IMR-90 (cell line): ENCODE data around the gene KIDINS220. TPM values are rescaled to one million over a fixed set of nuclear protein-coding genes. Genes with fewer than 3 reads are reported as not detected.

ENCODE experiments used
- ATAC-seq: fragments of 200-7000 bp; cut with Tn5 transposase; 2 replicates; pipeline ENCODE4 v1.9.1; 2020; ENCODE audit warnings: low read depth, mild to moderate bottlenecking, moderate library complexity
- BruUV-seq: library from RNA; stranded (reverse); fragments of 400-500 nt; replicated peaks from 2 replicates; lab custom pipeline; 2021; lab: Mats Ljungman, UMichigan
- CTCF ChIA-PET: fragments of 300-600 bp; formaldehyde crosslinking; extraction: SDS; loops from one replicate; lab custom pipeline; 2021; ENCODE audit warnings: antibody characterized with exemption; lab: Yijun Ruan, JAX
- POLR2A ChIA-PET: fragments of 300-600 bp; sonication (Branson Sonifier 250); formaldehyde crosslinking; loops from one replicate; lab custom pipeline; 2022; ENCODE audit warnings: antibody characterized with exemption; ENCODE audit not compliant: unreplicated experiment; lab: Charles Lee
- DNase-seq: peaks from one replicate; pipeline ENCODE4 v3.0.0; 2013
- H2AFZ ChIP-seq: replicated peaks from 2 replicates; pipeline ENCODE3; 2013; ENCODE audit warnings: low read length, mild to moderate bottlenecking; ENCODE audit not compliant: poor library complexity
- H2AK5ac ChIP-seq: 2 replicates; pipeline ENCODE4 v1.6.1; 2013; ENCODE audit warnings: low read depth, low read length, inconsistent platforms
- H2AK9ac ChIP-seq: replicated peaks from 2 replicates; pipeline ENCODE3; 2013; ENCODE audit warnings: mild to moderate bottlenecking, low read depth, low read length, moderate library complexity; ENCODE audit not compliant: poor library complexity
- H2BK120ac ChIP-seq: 2 replicates; pipeline ENCODE4 v1.6.1; 2013; ENCODE audit warnings: low read depth, low read length, inconsistent platforms
- H2BK15ac ChIP-seq: 3 replicates; pipeline ENCODE4 v1.6.1; 2013; ENCODE audit warnings: low read depth, low read length, inconsistent platforms
- H2BK20ac ChIP-seq: 2 replicates; pipeline ENCODE4 v1.6.1; 2013; ENCODE audit warnings: low read depth, mild to moderate bottlenecking, inconsistent platforms, low read length, moderate library complexity
- H2BK5ac ChIP-seq: 2 replicates; pipeline ENCODE4 v1.6.1; 2013; ENCODE audit warnings: mild to moderate bottlenecking, low read depth, low read length, inconsistent platforms; ENCODE audit not compliant: poor library complexity, severe bottlenecking
- H3K14ac ChIP-seq: replicated peaks from 2 replicates; pipeline ENCODE4 v1.6.1; 2013; ENCODE audit warnings: low read depth, low read length, inconsistent platforms
- H3K18ac ChIP-seq: 2 replicates; pipeline ENCODE4 v1.6.1; 2013; ENCODE audit warnings: low read depth, low read length, control low read depth
- H3K23ac ChIP-seq: 2 replicates; pipeline ENCODE4 v1.6.1; 2013; ENCODE audit warnings: low read depth, low read length, inconsistent platforms
- H3K27ac ChIP-seq: 2 replicates; pipeline ENCODE4 v1.5.1; 2013; ENCODE audit warnings: mild to moderate bottlenecking, control low read depth, low read length; ENCODE audit not compliant: insufficient read depth
- H3K27me3 ChIP-seq: 2 replicates; pipeline ENCODE4 v1.6.1; 2013; ENCODE audit warnings: low read length; ENCODE audit not compliant: control insufficient read depth, insufficient read depth
- H3K36me3 ChIP-seq: 2 replicates; pipeline ENCODE4 v1.6.1; 2013; ENCODE audit warnings: low read length, mixed read lengths; ENCODE audit not compliant: control insufficient read depth, insufficient read depth
- H3K4ac ChIP-seq: 2 replicates; pipeline ENCODE4 v1.6.1; 2013; ENCODE audit warnings: low read depth, low read length, inconsistent platforms
- H3K4me1 ChIP-seq: 2 replicates; pipeline ENCODE4 v1.6.1; 2013; ENCODE audit warnings: low read length, mixed read lengths; ENCODE audit not compliant: control insufficient read depth, insufficient read depth
- H3K4me2 ChIP-seq: 2 replicates; pipeline ENCODE4 v1.6.1; 2013; ENCODE audit warnings: low read depth, mild to moderate bottlenecking, control low read depth, low read length, moderate library complexity
- H3K4me3 ChIP-seq: 2 replicates; pipeline ENCODE4 v1.5.1; 2013; ENCODE audit warnings: low read depth, mild to moderate bottlenecking, control low read depth, low read length, moderate library complexity; ENCODE audit not compliant: insufficient read depth
- H3K56ac ChIP-seq: 2 replicates; pipeline ENCODE4 v1.6.1; 2013; ENCODE audit warnings: low read length, inconsistent platforms; ENCODE audit not compliant: insufficient read depth; ENCODE audit errors: extremely low read depth
- H3K79me1 ChIP-seq, 2 experiments: 2 replicates each; pipeline ENCODE4 v1.6.1; 2013; ENCODE audit warnings: low read length in 2 of 2, inconsistent platforms in 1 of 2, low read depth in 1 of 2
- H3K9ac ChIP-seq: 2 replicates; pipeline ENCODE4 v1.6.1; 2013; ENCODE audit warnings: low read depth, low read length, control low read depth
- H3K9me1 ChIP-seq: 2 replicates; pipeline ENCODE4 v1.6.1; 2013; ENCODE audit warnings: low read length, inconsistent platforms; ENCODE audit not compliant: insufficient read depth
- H3K9me3 ChIP-seq: 2 replicates; pipeline ENCODE4 v1.6.1; 2013; ENCODE audit warnings: low read length; ENCODE audit not compliant: control insufficient read depth, insufficient read depth
- H4K20me1 ChIP-seq: 2 replicates; pipeline ENCODE4 v1.6.1; 2013; ENCODE audit warnings: low read length, inconsistent platforms; ENCODE audit not compliant: insufficient read depth
- H4K5ac ChIP-seq: 2 replicates; pipeline ENCODE4 v1.6.1; 2013; ENCODE audit warnings: mild to moderate bottlenecking, low read depth, low read length, control low read depth
- H4K8ac ChIP-seq, 2 experiments: 2 replicates each; pipeline ENCODE4 v1.6.1; 2013; ENCODE audit warnings: low read depth in 2 of 2, low read length in 2 of 2, control low read depth in 1 of 2, inconsistent platforms in 1 of 2
- H4K91ac ChIP-seq: 2 replicates; pipeline ENCODE4 v1.6.1; 2013; ENCODE audit warnings: low read depth, low read length, inconsistent platforms; ENCODE audit not compliant: insufficient read depth
- ELK1 ChIP-seq: fragments of 150-350 bp; IDR thresholded peaks from 2 replicates; pipeline ENCODE4 v1.6.1; 2016; ENCODE audit warnings: low read depth, mild to moderate bottlenecking, low read length, moderate library complexity, borderline replicate concordance
- POLR2A ChIP-seq: IDR thresholded peaks from 2 replicates; pipeline ENCODE4 v1.6.1; 2012; ENCODE audit warnings: mild to moderate bottlenecking, low read depth, low read length
- RAD21 ChIP-seq: IDR thresholded peaks from 2 replicates; pipeline ENCODE4 v1.6.1; 2012; ENCODE audit warnings: low read length, improper control_type of control experiment
- SMC3 ChIP-seq: fragments of 150-350 bp; IDR thresholded peaks from 2 replicates; pipeline ENCODE4 v1.6.1; 2016; ENCODE audit warnings: low read depth, mild to moderate bottlenecking, antibody characterized with exemption, low read length, moderate library complexity
- USF2 ChIP-seq: fragments of 150-350 bp; IDR thresholded peaks from 2 replicates; pipeline ENCODE4 v1.6.1; 2017; ENCODE audit warnings: mild to moderate bottlenecking, antibody characterized with exemption, low read length, low read depth
- WGBS, 2 experiments: methylation state at CpG; one replicate each; pipeline versions ENCODE4 v1.1.5 to v1.1.7; 2013; ENCODE audit warnings: missing lambda C conversion rate in 2 of 2; ENCODE audit not compliant: insufficient read length in 1 of 2; ENCODE audit errors: extremely low coverage in 2 of 2; 5-methylcytosine and 5-hydroxymethylcytosine counted together
- dilution Hi-C: fragments of 300-500 bp; cut with HindIII; formaldehyde crosslinking; loops from one replicate; pipeline ENCODE4 v1.14.3; 2018; ENCODE audit warnings: low sequenced_read_pairs; ENCODE audit not compliant: unreplicated experiment
- in situ Hi-C: fragments of 300-500 bp; cut with MboI; formaldehyde crosslinking; loops from 3 replicates; pipeline ENCODE4 v1.14.3; 2019; ENCODE audit warnings: low sequenced_read_pairs, inconsistent platforms, mixed read lengths
- intact Hi-C: fragments of 100-400 bp; cut with micrococcal nuclease; formaldehyde crosslinking; loops from 2 replicates; pipeline ENCODE4 v1.10.0; 2022
- polyA plus RNA-seq, 3 experiments: library from polyadenylated mRNA; depleted of rRNA; stranded (reverse); fragments of >200 nt; gene quantifications; 2 replicates each; pipeline ENCODE4 v1.2.3, GENCODE V29; 2012; ENCODE audit warnings: low replicate concordance in 1 of 3
- total RNA-seq: library from RNA; depleted of rRNA; stranded (reverse); fragments of >200 nt; gene quantifications from 2 replicates; pipeline ENCODE4 v1.2.3, GENCODE V29; 2012

Gene KIDINS220
- total and polyA plus RNA-seq, 2 of the 4 experiments (the other 2 are of a cell fraction): 23.1 to 63.4 TPM

GRCh38 chr2:8786463-8786862, 51.0 kb downstream of the KIDINS220 start:
- no peak overlapping the region for H4K91ac ChIP-seq
- no peak overlapping the region for H3K27ac ChIP-seq
- H3K14ac ChIP-seq: no peak overlapping the region
- no peak overlapping the region for H3K56ac ChIP-seq
- H3K79me1 ChIP-seq: peaks cover 0 to 3% of the 10 kb centered on the region in 2 experiments; a peak in 1 of 4 replicates
- no TSS peak for BruUV-seq
- H3K9ac ChIP-seq: no peak overlapping the region
- dilution Hi-C loops: no loop called here
- whole genome bisulfite sequencing, 2 experiments: no CpG with 5 or more reads among the region's 5 CpGs
- no peak overlapping the region for H2BK5ac ChIP-seq
- in situ Hi-C loops: no loop called here
- H3K4me1 ChIP-seq: no peaks in the 10 kb centered on the region
- H2BK20ac ChIP-seq: no peak overlapping the region
- ChIA-PET CTCF (no interaction called here), POLR2A (no interaction called here)
- H3K23ac ChIP-seq: no peak overlapping the region
- H3K4me2 ChIP-seq: no peak overlapping the region
- no peaks in the 10 kb centered on the region for H4K20me1 ChIP-seq
- TF ChIP-seq SMC3: no peak
- TF ChIP-seq POLR2A: no peak
- no peak for TF ChIP-seq USF2
- no peak for TF ChIP-seq ELK1
- no peak for TF ChIP-seq RAD21
- no peaks in the 10 kb centered on the region for H3K9me1 ChIP-seq
- H3K4ac ChIP-seq: no peak overlapping the region
- intact Hi-C loops: no loop called here
- no peak overlapping the region for H4K5ac ChIP-seq
- no peak for DNase-seq
- H4K8ac ChIP-seq: no peak overlapping the region
- no peak overlapping the region for H2BK15ac ChIP-seq
- no peak overlapping the region for H3K4me3 ChIP-seq
- H3K27me3 ChIP-seq: no peaks in the 10 kb centered on the region
- no peak for ATAC-seq
- no peak overlapping the region for H2AK5ac ChIP-seq
- H3K9me3 ChIP-seq: no peaks in the 10 kb centered on the region
- H2BK120ac ChIP-seq: no peak overlapping the region
- H2AFZ ChIP-seq: no peak overlapping the region
- H3K18ac ChIP-seq: no peak overlapping the region
- H3K36me3 ChIP-seq: peaks cover 29% of the 10 kb centered on the region
- H2AK9ac ChIP-seq: no peak overlapping the region
